K562 (cell line): ENCODE measurements around the gene IZUMO4. TPM values are rescaled to one million over a fixed set of nuclear protein-coding genes. Genes with fewer than 3 reads are reported as not detected.

Source experiments
- ARID4B ChIP-seq: sonication (generic); formaldehyde crosslinking; IDR thresholded peaks from 2 replicates; pipeline ENCODE4 v1.8.0; 2022; ENCODE audit warnings: mild to moderate bottlenecking, missing genetic modification reagents
- CAMTA2 ChIP-seq: fragments of 250-450 bp; sonication (Bioruptor Pico); conservative IDR thresholded peaks from 2 replicates; pipeline ENCODE4 v1.5.1; 2022
- CBFB ChIP-seq: sonication (generic); formaldehyde crosslinking; IDR thresholded peaks from 2 replicates; pipeline ENCODE4 v1.4.0; 2020; ENCODE audit warnings: mild to moderate bottlenecking, missing genetic modification reagents
- CBX8 ChIP-seq: fragments of 200-600 bp; sonication (generic); IDR thresholded peaks from 2 replicates; pipeline ENCODE4 v1.6.1; 2012; ENCODE audit warnings: borderline replicate concordance, mixed run types, low read depth, mild to moderate bottlenecking, moderate library complexity, mixed read lengths, low read length, control low read depth, inconsistent platforms; ENCODE audit not compliant: poor library complexity, severe bottlenecking; ENCODE audit errors: extremely low read depth
- CHD4 ChIP-seq: fragments of 200-600 bp; sonication (generic); IDR thresholded peaks from 3 replicates; pipeline ENCODE4 v1.6.1; 2012; ENCODE audit warnings: low read depth, mild to moderate bottlenecking, mixed read lengths, low read length, inconsistent platforms; ENCODE audit not compliant: insufficient read depth, insufficient replicate concordance, poor library complexity, severe bottlenecking
- CLOCK ChIP-seq: fragments of 250-450 bp; sonication (Bioruptor Pico); IDR thresholded peaks from 2 replicates; pipeline ENCODE4 v1.4.0; 2020; ENCODE audit warnings: mild to moderate bottlenecking, moderate library complexity, borderline replicate concordance
- FOXA1 ChIP-seq: fragments of 450-650 bp; IDR thresholded peaks from 2 replicates; pipeline ENCODE4 v1.6.1; 2016; ENCODE audit warnings: mild to moderate bottlenecking, borderline replicate concordance
- GTF2A2 ChIP-seq: IDR thresholded peaks from 2 replicates; pipeline ENCODE4 v1.6.1; 2016; ENCODE audit warnings: mild to moderate bottlenecking, missing genetic modification characterization, missing compliant biosample characterization
- HDAC2 ChIP-seq: fragments of 450-650 bp; IDR thresholded peaks from 2 replicates; pipeline ENCODE4 v1.6.1; 2016; ENCODE audit warnings: mild to moderate bottlenecking
- ILF3 ChIP-seq: fragments of 450-650 bp; IDR thresholded peaks from 2 replicates; pipeline ENCODE4 v1.6.1; 2018; ENCODE audit warnings: antibody characterized with exemption, mild to moderate bottlenecking, moderate library complexity, borderline replicate concordance
- LCOR ChIP-seq: sonication (generic); formaldehyde crosslinking; IDR thresholded peaks from 2 replicates; pipeline ENCODE4 v1.8.0; 2022; ENCODE audit warnings: mild to moderate bottlenecking, missing genetic modification reagents
- NR1H2 ChIP-seq: sonication (generic); formaldehyde crosslinking; IDR thresholded peaks from 2 replicates; pipeline ENCODE4 v1.4.0; 2020; ENCODE audit warnings: mild to moderate bottlenecking, missing genetic modification reagents
- ZFP36 ChIP-seq: fragments of 150-350 bp; IDR thresholded peaks from 2 replicates; pipeline ENCODE4 v1.6.1; 2018; ENCODE audit warnings: low read length, low read depth; ENCODE audit not compliant: partially characterized antibody
- polyA plus RNA-seq, 8 experiments: library from polyadenylated mRNA; depleted of rRNA in 4 of 8; stranded (reverse) in 5 of 8; unstranded in 3 of 8; fragments of >200 nt; fragmentation: Nextera tagmentation in 2 of 8; fragmentation: Illumina TruSeq in 1 of 8; extraction: Ambion mirVana in 2 of 8; extraction: Trizol in 1 of 8; gene quantifications; 2 replicates each; pipeline versions ENCODE4 v1.2.1 to v1.2.3, GENCODE V29; 2011 to 2014; ENCODE audit warnings: inconsistent platforms in 1 of 8, missing spikeins in 1 of 8
- total RNA-seq, 7 experiments: library from RNA; depleted of rRNA in 6 of 7; stranded (reverse); fragments of >200 nt in 6 of 7; fragmentation: Illumina TruSeq in 2 of 7; extraction: Trizol in 2 of 7; gene quantifications; 2 replicates each; pipeline versions ENCODE4 v1.2.1 to v1.2.3, GENCODE V29; 2011 to 2021; ENCODE audit warnings: low replicate concordance in 1 of 7
- TF ChIP-seq, protein P1 (sequence below): sonication (generic); formaldehyde crosslinking; IDR thresholded peaks from 2 replicates; pipeline ENCODE4 v1.4.0; 2020; ENCODE audit warnings: mild to moderate bottlenecking, missing genetic modification reagents
- TF ChIP-seq, protein P2 (sequence below): conservative IDR thresholded peaks from 2 replicates; pipeline ENCODE4 v1.6.1; 2011; ENCODE audit warnings: low read depth, mild to moderate bottlenecking, low read length; ENCODE audit not compliant: control insufficient read depth

The IZUMO4 gene
- total and polyA plus RNA-seq, 9 of the 15 experiments (the other 6 are each of a cell fraction or from before 2014, with no cell fraction given): 0.07 to 3.9 (median 1.2) TPM

- peak; percentile 74 for TF ChIP-seq ARID4B (CRISPR knock-in tag)
- TF ChIP-seq CHD4: peak; percentile 97
- peak; percentile 49; the same call in 1 of the 2 replicates for TF ChIP-seq NR1H2 (CRISPR knock-in tag)
- no peak for TF ChIP-seq CLOCK
- TF ChIP-seq FOXA1: no peak
- TF ChIP-seq LCOR (CRISPR knock-in tag): no peak
- peak; percentile 98 for TF ChIP-seq ZFP36
- TF ChIP-seq HDAC2: peak; percentile 98
- no peak for TF ChIP-seq CBX8
- 0 out of 2 replicates have a peak, but pooled peaks have one; percentile 49 for TF ChIP-seq ILF3
- TF ChIP-seq CBFB (CRISPR knock-in tag): 0 out of 2 replicates have a peak, but pooled peaks have one; percentile 68
- TF ChIP-seq, protein P1, sequence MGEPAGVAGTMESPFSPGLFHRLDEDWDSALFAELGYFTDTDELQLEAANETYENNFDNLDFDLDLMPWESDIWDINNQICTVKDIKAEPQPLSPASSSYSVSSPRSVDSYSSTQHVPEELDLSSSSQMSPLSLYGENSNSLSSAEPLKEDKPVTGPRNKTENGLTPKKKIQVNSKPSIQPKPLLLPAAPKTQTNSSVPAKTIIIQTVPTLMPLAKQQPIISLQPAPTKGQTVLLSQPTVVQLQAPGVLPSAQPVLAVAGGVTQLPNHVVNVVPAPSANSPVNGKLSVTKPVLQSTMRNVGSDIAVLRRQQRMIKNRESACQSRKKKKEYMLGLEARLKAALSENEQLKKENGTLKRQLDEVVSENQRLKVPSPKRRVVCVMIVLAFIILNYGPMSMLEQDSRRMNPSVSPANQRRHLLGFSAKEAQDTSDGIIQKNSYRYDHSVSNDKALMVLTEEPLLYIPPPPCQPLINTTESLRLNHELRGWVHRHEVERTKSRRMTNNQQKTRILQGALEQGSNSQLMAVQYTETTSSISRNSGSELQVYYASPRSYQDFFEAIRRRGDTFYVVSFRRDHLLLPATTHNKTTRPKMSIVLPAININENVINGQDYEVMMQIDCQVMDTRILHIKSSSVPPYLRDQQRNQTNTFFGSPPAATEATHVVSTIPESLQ (CRISPR knock-in tag): 0 out of 2 replicates have a peak, but pooled peaks have one; percentile 57
- peak; percentile 95 for TF ChIP-seq GTF2A2
- TF ChIP-seq CAMTA2 (CRISPR knock-in tag): peak; percentile 92; the same call in 1 of the 2 replicates
- TF ChIP-seq, protein P2, sequence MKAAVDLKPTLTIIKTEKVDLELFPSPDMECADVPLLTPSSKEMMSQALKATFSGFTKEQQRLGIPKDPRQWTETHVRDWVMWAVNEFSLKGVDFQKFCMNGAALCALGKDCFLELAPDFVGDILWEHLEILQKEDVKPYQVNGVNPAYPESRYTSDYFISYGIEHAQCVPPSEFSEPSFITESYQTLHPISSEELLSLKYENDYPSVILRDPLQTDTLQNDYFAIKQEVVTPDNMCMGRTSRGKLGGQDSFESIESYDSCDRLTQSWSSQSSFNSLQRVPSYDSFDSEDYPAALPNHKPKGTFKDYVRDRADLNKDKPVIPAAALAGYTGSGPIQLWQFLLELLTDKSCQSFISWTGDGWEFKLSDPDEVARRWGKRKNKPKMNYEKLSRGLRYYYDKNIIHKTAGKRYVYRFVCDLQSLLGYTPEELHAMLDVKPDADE: peak; percentile 93
These were observed 45.5 kb upstream of the IZUMO4 start, which contains the start of gene MKNK2 (continued) for GRCh38 chr19:2050991-2051772.
